Astrocyte (in vitro differentiated cells and primary cell): Measurements from ENCODE around the gene ZNF436.

Experiments
- CTCF ChIP-seq: IDR thresholded peaks from 2 replicates; pipeline ENCODE4 v1.5.1; 2011; ENCODE audit warnings: low read depth, mild to moderate bottlenecking, inconsistent platforms, low read length, moderate library complexity; ENCODE audit not compliant: insufficient read depth
- EZH2 ChIP-seq: IDR thresholded peaks from 2 replicates; pipeline ENCODE4 v1.6.1; 2012; ENCODE audit warnings: mild to moderate bottlenecking, low read length, inconsistent platforms; ENCODE audit not compliant: insufficient read depth

GRCh38 chr1:23367791-23368561 lies 1.7 kb downstream of the ZNF436 start:
- TF ChIP-seq CTCF (no peak), EZH2 (no peak)
